CD4-positive, alpha-beta T cell (primary cell): ENCODE data around the gene PTPRN2. TPM values are rescaled to one million over a fixed set of nuclear protein-coding genes. Genes with fewer than 3 reads are reported as not detected.

ENCODE experiments used
- ATAC-seq: fragments of 200-7000 bp; cut with Tn5 transposase; one replicate; pipeline ENCODE4 v1.10.0; 2022; ENCODE audit warnings: mild to moderate bottlenecking; ENCODE audit not compliant: poor library complexity
- CTCF ChIA-PET: fragments of 350-600 bp; sonication (Branson Sonifier 250); formaldehyde crosslinking; loops from one replicate; lab custom pipeline; 2021; ENCODE audit warnings: antibody characterized with exemption, inconsistent platforms; lab: Charles Lee
- POLR2A ChIA-PET: fragments of 350-600 bp; sonication (Branson Sonifier 250); formaldehyde crosslinking; loops from one replicate; lab custom pipeline; 2021; ENCODE audit warnings: antibody characterized with exemption, inconsistent platforms; lab: Charles Lee
- DNase-seq, 14 experiments: peaks; one replicate each; pipeline ENCODE4 v3.0.0-alpha.2; 2013 to 2020; ENCODE audit warnings: mixed read lengths in 2 of 14
- H3K27ac ChIP-seq, 2 donors: one replicate each; pipeline versions ENCODE4 v1.5.1 to v1.7.0; 2013; ENCODE audit warnings: low read length in 2 of 2, low read depth in 1 of 2, mild to moderate bottlenecking in 1 of 2
- H3K27me3 ChIP-seq, 2 experiments: 1 replicate in 1 of 2; 2 replicates in 1 of 2; pipeline versions ENCODE4 v1.6.1 to v1.7.0; 2013; ENCODE audit warnings: low read length in 2 of 2, control low read depth in 1 of 2, mild to moderate bottlenecking in 1 of 2, moderate library complexity in 1 of 2; ENCODE audit not compliant: insufficient read depth in 2 of 2, control insufficient read depth in 1 of 2
- H3K36me3 ChIP-seq: one replicate; pipeline ENCODE4 v1.6.1; 2013; ENCODE audit warnings: low read length, control low read depth; ENCODE audit not compliant: insufficient read depth
- H3K4me1 ChIP-seq: one replicate; pipeline ENCODE4 v1.6.1; 2013; ENCODE audit warnings: low read length, control low read depth; ENCODE audit not compliant: insufficient read depth
- H3K4me3 ChIP-seq: one replicate; pipeline ENCODE4 v1.5.1; 2013; ENCODE audit warnings: mild to moderate bottlenecking, low read length, moderate library complexity
- H3K9me3 ChIP-seq, 2 experiments: 1 replicate in 1 of 2; 2 replicates in 1 of 2; pipeline versions ENCODE4 v1.6.1 to v1.7.0; 2013; ENCODE audit warnings: low read length in 2 of 2, mild to moderate bottlenecking in 2 of 2, control low read depth in 1 of 2, moderate library complexity in 1 of 2; ENCODE audit not compliant: control insufficient read depth in 1 of 2, insufficient read depth in 1 of 2
- H3K27ac Mint-ChIP-seq: one replicate; pipeline ENCODE4 v1.8.0; 2020; ENCODE audit warnings: mixed read lengths
- H3K27me3 Mint-ChIP-seq: one replicate; pipeline ENCODE4 v1.8.0; 2021; ENCODE audit warnings: mixed read lengths
- H3K36me3 Mint-ChIP-seq: one replicate; pipeline ENCODE4 v1.8.0; 2021; ENCODE audit warnings: low read depth, mixed read lengths
- H3K4me1 Mint-ChIP-seq: one replicate; pipeline ENCODE4 v1.8.0; 2021; ENCODE audit warnings: low read depth, mixed read lengths
- H3K4me3 Mint-ChIP-seq: one replicate; pipeline ENCODE4 v1.8.0; 2020; ENCODE audit warnings: mild to moderate bottlenecking, mixed read lengths
- H3K9me3 Mint-ChIP-seq: one replicate; pipeline ENCODE4 v1.8.0; 2020; ENCODE audit warnings: mixed read lengths
- intact Hi-C, 2 experiments: fragments of 100-400 bp; cut with DNase I in 1 of 2; cut with micrococcal nuclease in 1 of 2; formaldehyde crosslinking; loops; one replicate each; pipeline versions ENCODE4 v1.15.1 to v1.9.0; 2023 to 2025; cut with DNase I, micrococcal nuclease
- total RNA-seq, 174 experiments: library from RNA in 2 of 174; stranded (reverse) in 2 of 174; gene quantifications; one replicate each; pipeline ENCODE4 v1.2.3 and lab custom pipeline; 2021 to 2026
- TF ChIP-seq, protein P1 (sequence below): fragments of 200-600 bp; IDR thresholded peaks from one replicate; pipeline ENCODE4 v1.8.0; 2022; ENCODE audit warnings: antibody characterized with exemption, mild to moderate bottlenecking

PTPRN2 gene
- total RNA-seq, 2 experiments from 2014 or later, result 0.34 to 0.44 TPM

DNA sequence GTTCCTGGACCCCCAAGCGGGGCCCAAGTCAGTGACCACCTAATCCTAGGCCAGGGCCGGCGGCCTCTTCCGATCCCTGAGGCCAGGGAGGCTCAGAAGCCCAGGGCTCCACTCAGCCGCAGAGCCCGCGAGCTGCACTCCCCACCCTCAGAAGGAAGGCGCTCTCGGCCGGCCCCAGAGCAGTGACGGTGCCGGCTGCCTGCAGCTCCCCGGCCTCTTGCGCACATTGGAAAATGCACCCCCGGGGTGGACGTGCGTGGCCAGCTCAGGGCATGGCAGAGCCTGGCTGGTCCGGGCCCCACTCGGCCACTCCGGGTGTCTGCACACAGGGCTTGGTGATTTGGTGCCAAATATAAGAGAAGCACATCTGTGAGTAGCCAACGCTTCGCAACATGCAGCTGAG, 269.1 kb downstream of the PTPRN2 start:
- H3K9me3 ChIP-seq, result peaks cover 0 to 74% of the 10 kb centered on the region in 2 experiments
- POLR2A ChIA-PET, result no interaction called here
- Mint-ChIP-seq H3K4me1 (no peaks in the 10 kb centered on the region), H3K27ac (no peak overlapping the region), H3K4me3 (no peak overlapping the region), H3K27me3 (peaks cover 11% of the 10 kb centered on the region), H3K36me3 (no peaks in the 10 kb centered on the region), H3K9me3 (peaks cover 4% of the 10 kb centered on the region)
- ATAC-seq (no peak), DNase-seq (no peak)
- H3K27ac ChIP-seq, result no peak overlapping the region
- intact Hi-C loops, result no loop called here
- CTCF ChIA-PET, result no interaction called here
- TF ChIP-seq, protein P1, sequence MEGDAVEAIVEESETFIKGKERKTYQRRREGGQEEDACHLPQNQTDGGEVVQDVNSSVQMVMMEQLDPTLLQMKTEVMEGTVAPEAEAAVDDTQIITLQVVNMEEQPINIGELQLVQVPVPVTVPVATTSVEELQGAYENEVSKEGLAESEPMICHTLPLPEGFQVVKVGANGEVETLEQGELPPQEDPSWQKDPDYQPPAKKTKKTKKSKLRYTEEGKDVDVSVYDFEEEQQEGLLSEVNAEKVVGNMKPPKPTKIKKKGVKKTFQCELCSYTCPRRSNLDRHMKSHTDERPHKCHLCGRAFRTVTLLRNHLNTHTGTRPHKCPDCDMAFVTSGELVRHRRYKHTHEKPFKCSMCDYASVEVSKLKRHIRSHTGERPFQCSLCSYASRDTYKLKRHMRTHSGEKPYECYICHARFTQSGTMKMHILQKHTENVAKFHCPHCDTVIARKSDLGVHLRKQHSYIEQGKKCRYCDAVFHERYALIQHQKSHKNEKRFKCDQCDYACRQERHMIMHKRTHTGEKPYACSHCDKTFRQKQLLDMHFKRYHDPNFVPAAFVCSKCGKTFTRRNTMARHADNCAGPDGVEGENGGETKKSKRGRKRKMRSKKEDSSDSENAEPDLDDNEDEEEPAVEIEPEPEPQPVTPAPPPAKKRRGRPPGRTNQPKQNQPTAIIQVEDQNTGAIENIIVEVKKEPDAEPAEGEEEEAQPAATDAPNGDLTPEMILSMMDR, result no peak
- H3K4me3 ChIP-seq, result no peak overlapping the region
- no peaks in the 10 kb centered on the region for H3K36me3 ChIP-seq
- H3K4me1 ChIP-seq, result no peaks in the 10 kb centered on the region
- peaks cover 4 to 5% of the 10 kb centered on the region in 2 experiments for H3K27me3 ChIP-seq

DNA sequence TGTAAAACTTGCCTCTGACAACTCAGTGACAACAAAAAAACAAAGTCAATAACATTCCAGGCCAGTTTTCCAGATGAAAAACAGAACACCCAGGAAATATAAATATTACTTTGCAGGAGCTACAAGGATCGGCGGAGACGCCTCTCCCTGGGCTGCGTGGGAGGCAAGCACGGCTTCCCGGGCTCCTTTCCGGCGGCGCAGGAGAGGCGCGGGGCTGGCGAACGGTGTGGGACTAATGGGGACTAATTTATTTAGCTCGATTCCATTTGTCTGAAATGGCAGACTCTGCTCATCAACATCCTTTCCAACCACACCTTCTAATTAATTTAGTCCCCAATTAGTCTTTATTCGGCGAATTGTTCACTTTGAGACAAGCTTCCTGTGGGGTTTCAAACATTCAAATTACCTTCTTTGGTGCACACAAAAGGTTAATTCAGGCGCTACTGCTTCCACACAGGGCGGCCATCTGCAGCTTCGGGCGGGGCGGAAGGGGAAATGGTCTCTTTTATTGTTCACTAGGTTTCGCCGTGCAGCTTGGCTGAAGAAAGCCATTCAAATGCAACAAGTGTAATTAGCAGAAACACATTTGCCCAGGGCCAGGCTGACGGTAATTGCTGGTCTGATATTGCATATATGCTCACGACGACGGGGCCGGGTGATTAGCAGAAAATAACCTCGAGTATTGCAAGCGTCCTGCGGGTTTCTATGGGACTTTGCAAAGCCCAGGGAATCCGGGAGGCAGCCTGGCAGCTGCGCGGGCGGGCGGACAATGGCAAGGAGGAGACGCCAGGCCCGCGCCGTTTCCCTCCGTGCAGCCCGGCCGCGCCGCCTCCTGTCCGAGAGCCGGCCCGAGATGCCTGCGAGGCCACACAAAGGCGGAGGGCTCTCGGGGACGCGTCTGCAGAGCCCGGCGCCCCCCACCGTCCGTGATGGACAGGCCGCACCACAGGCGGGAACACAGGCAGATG, 270.1 kb downstream of the PTPRN2 start:
- ChIA-PET CTCF (no interaction called here), POLR2A (no interaction called here)
- peaks cover 11% of the 10 kb centered on the region for H3K27me3 Mint-ChIP-seq
- H3K4me1 Mint-ChIP-seq, result no peaks in the 10 kb centered on the region
- ATAC-seq (no peak), DNase-seq (no peak)
- peaks cover 4 to 5% of the 10 kb centered on the region in 2 experiments for H3K27me3 ChIP-seq
- no peaks in the 10 kb centered on the region for H3K4me1 ChIP-seq
- H3K27ac ChIP-seq, result no peak overlapping the region
- H3K9me3 Mint-ChIP-seq, result peaks cover 4% of the 10 kb centered on the region
- no peaks in the 10 kb centered on the region for H3K36me3 ChIP-seq
- no peak overlapping the region for H3K27ac Mint-ChIP-seq
- H3K4me3 ChIP-seq, result no peak overlapping the region
- H3K4me3 Mint-ChIP-seq, result no peak overlapping the region
- no peaks in the 10 kb centered on the region for H3K36me3 Mint-ChIP-seq
- TF ChIP-seq, protein P1, result no peak
- peaks cover 0 to 78% of the 10 kb centered on the region in 2 experiments for H3K9me3 ChIP-seq
- intact Hi-C loops, result no loop called here

DNA sequence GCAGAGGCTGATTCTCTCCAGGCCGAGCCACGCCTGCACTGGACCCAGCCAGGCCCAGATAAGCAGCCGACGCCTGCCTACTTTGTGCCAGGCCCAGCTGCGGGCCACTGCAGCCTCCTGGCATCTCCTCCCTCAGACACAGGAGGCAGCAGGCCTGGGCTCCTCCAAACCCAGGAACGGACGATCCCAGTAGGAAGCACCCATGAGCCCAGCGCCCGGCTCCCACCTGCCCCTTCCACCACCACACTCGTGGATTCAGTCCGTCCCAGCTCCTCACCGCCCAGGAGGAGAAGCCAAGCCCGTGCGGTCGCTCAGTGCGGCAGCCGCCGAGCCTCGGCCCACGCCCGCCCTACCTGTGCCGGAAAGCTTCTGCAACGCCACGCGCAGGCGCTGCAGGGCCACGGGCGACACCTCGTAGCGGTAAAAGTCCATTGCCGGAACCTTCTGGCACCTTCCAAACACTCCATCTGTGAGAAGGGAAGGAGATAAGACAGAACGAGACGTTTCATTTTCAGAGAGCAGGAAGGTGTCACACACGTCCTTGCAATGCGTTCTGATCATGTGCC, 271.1 kb downstream of the PTPRN2 start:
- DNase-seq, result no peak
- H3K4me3 Mint-ChIP-seq, result no peak overlapping the region
- intact Hi-C loops, result no loop called here
- Histone ChIP-seq H3K27ac (no peak overlapping the region), H3K36me3 (no peaks in the 10 kb centered on the region), H3K27me3 (peaks cover 2 to 4% of the 10 kb centered on the region in 2 experiments), H3K4me1 (no peaks in the 10 kb centered on the region), H3K9me3 (peaks cover 0 to 70% of the 10 kb centered on the region in 2 experiments), H3K4me3 (no peak overlapping the region)
- H3K9me3 Mint-ChIP-seq, result peaks cover 4% of the 10 kb centered on the region
- no peaks in the 10 kb centered on the region for H3K4me1 Mint-ChIP-seq
- no peak overlapping the region for H3K27ac Mint-ChIP-seq
- CTCF ChIA-PET, result no interaction called here
- no peaks in the 10 kb centered on the region for H3K36me3 Mint-ChIP-seq
- POLR2A ChIA-PET, result no interaction called here
- peaks cover 11% of the 10 kb centered on the region for H3K27me3 Mint-ChIP-seq
- TF ChIP-seq, protein P1, result no peak
- ATAC-seq, result no peak
